T1000 (cell line): ENCODE data around the gene ITGB3.

Experiments used
- DNase-seq: peaks from one replicate; lab custom pipeline; 2025; ENCODE audit warnings: mixed read lengths; lab: John Stamatoyannopoulos, UW

The ITGB3 gene

GRCh38 chr17:47299239-47299910 is 45.7 kb downstream of the ITGB3 start:
- DNase-seq: no peak

DNA sequence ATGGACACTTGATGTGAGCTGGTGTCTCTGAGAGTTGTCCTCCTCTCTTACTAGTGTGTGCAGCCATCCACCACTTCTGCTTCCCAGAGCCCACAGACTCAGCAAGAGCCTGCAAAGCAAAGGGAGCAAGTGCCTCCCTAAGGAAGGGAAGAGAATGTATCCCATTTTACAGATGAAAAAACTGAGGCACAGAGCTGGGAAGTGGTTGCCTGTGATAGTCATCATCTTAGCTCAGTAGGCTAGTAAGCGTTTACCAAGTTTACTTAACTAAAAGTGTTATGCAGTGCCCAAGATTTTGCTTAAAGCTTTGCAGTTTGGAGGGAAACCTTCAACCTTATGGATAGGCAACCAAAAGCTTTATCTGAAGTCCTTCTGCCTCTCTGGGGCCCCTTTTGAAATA is 47.1 kb downstream of the ITGB3 start:
- DNase-seq: no peak

DNA sequence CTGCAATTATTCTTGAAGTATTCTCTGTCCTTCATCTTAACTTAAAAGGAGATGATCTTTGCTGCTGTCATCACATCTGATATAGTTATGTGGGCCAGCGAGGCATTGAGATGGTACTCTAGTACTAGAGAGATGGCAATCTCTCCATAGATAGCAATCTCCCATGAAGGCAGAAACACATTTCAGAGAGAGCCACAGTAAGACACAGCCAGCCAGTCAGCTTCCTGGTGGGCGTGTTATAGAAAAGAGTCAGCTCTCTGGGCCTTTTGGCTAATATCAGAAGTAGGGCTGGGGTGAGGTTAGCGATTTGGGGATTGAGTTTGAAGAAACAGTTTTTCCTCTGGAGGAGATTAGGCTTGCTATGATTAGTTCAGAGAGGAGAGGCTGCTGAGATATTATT is 47.5 kb downstream of the ITGB3 start:
- DNase-seq: no peak

GRCh38 chr17:47301831-47302230 is 48.2 kb downstream of the ITGB3 start:
- no peak for DNase-seq

DNA sequence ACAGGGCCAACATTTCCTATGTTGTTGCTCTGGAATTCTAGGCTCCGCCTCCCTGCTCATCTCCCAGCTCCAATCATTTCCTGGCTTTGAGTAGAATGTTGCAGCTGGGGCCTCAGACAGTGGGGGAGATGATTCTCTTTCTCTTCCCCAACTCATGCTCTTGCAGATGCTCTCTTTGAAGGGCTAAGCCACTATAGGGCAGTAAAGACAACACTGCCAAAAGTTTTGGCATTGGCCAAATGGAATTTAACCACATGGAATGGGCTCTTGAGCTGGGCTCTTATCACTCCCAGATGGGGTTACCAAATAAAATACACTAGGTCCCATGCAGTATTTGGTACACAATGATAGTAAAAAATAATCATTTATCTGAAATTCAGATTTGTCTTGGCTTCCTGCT is 50.6 kb downstream of the ITGB3 start:
- DNase-seq: no peak

DNA sequence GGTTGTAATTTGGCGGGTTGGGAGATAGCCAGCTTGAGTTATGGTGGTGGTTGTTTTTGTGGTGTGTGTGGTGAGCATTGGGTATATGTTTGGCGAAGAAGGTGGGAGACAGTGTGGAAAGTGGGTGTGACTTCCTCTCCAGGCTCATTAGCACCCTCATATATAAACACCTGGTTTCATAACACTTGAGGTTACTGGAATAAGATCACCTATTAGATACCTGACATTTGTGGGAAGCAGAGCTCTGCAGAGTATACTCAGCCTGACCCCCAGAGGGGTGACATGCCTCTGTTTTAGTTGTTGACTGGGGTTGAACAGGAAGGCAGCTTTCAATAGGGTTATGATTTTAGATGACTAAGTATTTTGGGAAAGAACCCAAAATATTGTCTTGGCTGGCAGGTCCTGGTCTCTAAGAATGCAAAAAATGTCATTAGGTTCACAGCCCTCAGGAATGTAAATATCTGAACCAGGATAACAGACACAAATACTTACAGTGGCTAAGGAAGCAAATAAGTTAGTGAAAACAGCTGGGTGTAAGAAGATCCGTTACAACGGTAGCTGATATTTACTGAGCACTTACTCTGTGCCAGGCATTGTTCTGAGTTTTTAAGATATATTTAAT is 51.8 kb downstream of the ITGB3 start:
- DNase-seq: peak; percentile 28

DNA sequence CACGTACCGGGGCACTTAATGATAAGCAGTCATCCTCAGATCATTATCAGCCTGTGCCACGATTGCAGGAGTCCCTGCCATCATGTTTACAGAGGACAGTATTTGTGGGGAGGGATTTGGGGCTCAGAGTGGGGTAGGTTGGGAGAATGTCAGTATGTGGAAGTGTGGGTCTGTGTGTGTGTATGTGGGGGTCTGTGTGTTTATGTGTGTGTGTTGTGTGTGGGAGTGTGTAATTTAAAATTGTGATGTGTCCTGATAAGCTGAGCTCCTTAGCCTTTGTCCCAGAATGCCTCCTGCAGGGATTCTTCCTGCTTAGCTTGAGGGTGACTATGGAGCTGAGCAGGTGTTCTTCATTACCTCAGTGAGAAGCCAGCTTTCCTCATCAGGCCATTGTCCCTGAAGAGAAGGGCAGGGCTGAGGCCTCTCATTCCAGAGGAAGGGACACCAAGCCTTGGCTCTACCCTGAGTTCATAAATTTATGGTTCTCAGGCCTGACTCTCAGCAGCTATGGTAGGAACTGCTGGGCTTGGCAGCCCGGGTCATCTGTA is 56.6 kb downstream of the ITGB3 start:
- DNase-seq: no peak

GRCh38 chr17:47311420-47311819 is 57.8 kb downstream of the ITGB3 start:
- no peak for DNase-seq

- peak; percentile 12 for DNase-seq
These were observed 62.0 kb downstream of the ITGB3 start for GRCh38 chr17:47315451-47316266.

DNA sequence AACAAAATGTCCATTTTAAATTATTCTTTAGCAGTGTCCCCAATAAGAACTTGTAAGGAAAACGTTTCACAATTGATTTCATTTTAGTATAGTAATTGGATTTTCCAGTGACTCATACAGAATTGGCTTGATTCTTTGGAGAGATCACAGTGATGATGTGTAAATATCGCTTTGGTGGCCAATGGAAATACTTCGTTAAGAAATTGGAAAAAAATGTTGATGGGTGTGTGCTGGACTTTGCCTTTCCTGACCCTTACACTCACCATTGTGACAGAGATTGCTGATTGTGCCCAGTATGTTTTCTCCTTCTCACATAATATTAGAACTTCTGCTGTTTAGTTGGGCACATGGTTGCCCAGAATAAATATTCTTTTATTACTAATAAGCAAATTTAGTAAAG is 62.7 kb downstream of the ITGB3 start:
- DNase-seq: no peak

DNA sequence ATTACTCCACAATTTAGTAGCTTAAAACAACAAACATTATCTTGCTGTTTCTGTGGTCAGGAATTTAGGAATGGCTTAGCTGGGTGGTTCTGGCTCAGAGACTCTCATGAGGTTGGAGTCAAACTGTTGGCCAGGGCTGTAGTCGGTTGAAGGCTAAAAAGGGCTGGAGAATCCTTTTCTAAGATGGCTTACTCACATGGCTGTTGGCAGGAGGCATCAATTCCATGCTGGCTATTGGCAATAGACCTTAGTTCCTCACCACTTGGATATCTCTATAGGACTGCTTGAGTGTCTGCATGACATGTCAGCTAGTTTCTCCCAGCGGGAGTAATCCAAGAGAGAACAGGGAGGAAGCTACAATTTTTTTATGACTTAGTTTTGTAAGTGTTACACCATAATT is 63.5 kb downstream of the ITGB3 start:
- no peak for DNase-seq

DNA sequence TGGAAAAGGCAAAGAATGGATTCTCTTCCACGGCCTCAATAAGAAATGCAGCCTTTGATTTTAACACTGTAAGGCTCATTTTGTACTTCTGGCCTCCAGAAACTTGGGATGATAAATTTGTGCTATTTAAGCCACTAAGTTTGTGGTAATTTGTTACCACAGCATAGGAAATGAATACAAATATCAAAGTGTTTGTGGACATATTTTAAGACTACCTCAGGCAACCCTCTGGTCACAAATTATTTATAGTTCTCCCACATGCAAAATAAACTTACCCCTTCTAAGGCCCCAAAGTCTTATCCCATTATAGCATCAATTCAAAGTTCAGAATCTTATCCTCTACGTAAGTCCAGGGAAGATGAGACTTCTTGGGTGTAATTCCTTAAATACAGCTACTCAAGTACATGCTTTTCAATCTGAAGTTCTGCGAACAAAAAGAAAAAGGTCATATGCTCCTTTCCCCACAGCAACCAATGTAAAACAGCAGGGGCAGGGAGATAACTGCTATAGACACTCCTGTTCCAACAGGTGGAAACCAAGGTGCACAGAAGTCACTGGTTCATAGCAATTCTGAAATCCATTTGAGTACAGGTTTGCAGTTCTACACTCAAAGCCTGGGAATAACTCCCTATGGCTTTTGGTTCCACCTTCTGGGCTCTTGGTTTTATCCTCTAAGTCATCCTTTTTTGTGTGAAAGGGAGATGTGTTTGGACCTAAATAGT is 64.7 kb downstream of the ITGB3 start:
- DNase-seq: no peak

DNA sequence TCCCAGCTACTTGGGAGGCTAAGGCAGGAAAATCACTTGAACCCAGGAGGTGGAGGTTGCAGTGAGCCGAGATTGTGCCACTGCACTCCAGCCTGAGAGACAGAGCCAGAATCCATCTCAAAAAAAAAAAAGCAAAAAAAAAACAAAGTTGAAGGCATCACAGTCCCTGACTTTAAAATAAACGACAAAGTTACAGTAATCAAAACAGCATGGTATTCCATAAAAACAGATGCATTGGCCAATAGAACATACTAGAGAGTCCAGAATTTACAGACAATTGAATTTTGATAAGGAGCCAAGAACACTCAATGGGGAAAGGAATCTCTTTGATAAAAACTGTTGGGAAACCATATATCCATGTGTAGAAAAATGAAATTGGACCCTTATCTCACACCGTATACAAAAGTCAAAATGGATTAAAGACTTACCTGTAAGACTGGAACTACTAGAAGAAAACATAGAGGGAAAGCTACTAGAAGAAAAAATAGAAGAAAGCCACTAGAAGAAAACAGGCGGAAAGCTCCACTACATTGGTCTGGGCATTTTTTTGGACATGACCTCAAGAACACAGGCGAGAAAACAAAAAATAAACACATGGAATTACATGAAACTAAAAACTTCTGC is 67.4 kb downstream of the ITGB3 start:
- no peak for DNase-seq

- peak; percentile 89 for DNase-seq
These were observed 70.0 kb downstream of the ITGB3 start, which contains the start of gene EFCAB13 for GRCh38 chr17:47323382-47324223. TSS of gene EFCAB13 (plus strand) at chr17:47323955. CDS start at chr17:47328354, 4,399 bp downstream.

GRCh38 chr17:47324224-47325020 is 70.8 kb downstream of the ITGB3 start:
- DNase-seq: peak; percentile 60

DNA sequence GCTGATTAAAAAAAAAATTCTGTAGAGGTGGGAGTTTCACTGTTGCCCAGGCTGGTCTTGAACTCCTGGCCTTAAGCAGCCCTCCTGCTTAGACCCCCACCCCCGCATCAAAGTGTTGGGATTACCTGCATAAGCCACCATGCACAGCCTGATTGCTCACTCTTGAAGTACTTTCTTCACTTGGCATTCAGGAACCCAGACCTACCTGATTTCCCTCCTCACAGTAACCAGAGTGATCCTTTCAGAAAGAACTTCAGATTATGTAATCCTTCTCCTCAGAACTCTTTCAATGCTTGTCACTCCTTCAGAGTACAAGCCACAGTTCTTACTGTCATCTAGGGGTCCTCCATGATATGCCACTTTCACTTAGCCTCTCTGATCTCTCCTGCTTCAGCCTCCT is 71.5 kb downstream of the ITGB3 start:
- DNase-seq: no peak

GRCh38 chr17:47330548-47330947 is 76.9 kb downstream of the ITGB3 start:
- DNase-seq: no peak

GRCh38 chr17:47332287-47332686 is 78.7 kb downstream of the ITGB3 start:
- DNase-seq: no peak

DNA sequence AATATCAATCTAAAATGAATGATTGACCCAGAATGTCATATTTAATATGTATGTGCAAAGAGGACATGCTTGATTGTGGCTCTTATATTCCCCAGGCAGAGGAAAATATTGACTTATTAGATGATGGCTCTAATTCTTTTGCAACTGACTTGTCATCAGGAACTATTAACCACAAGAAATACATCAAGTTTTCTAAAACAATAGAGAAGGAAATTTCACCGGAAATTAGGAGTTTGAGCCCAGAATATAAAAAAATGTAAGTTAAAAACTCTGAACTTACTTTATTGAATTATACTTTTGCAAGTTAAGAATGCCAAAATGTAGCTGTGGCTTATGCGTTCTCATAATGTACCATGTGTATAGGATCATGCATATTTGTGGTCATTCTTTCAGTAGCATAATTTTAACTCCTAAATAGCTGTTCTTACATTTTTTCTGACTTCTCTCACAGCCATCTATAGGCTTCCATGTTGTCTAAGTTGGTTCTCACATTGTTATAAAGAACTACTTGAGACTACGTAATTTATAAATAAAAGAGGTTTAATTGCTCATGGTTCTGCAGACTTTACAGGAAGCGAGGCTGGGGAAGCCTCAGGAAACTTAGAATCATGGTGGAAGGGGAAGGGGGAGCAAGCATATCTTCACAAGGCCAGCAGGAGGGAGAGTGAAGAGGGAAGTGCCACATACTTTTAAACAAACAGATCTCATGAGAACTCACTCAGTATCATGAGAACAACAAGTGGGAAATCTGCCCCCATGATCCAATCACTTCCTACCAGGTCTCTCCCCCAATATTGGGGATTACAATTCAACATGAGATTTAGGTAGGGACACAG is 81.7 kb downstream of the ITGB3 start:
- no peak for DNase-seq
